Activated naive CD8-positive, alpha-beta T cell treated with anti-CD3 and anti-CD28 coated beads, Interleukin-2, amount 10 ng/mL, durations not matched to agents 7 days and 5 days (primary cell): ENCODE measurements around the gene ARHGEF28. TPM values are rescaled to one million over a fixed set of nuclear protein-coding genes. Genes with fewer than 3 reads are reported as not detected.

Experiments
- ATAC-seq: fragments of 150-1000 bp; cut with Tn5 transposase; one replicate; pipeline ENCODE4 v1.10.0; 2021; ENCODE audit warnings: low read depth, moderate library complexity
- POLR2A ChIA-PET: fragments of 350-600 bp; sonication (Branson Sonifier 250); formaldehyde crosslinking; loops from one replicate; lab custom pipeline; 2021; ENCODE audit warnings: antibody characterized with exemption; lab: Charles Lee
- DNase-seq: peaks from one replicate; pipeline ENCODE4 v3.0.0; 2021
- H3K27ac Mint-ChIP-seq: one replicate; pipeline ENCODE4 v1.8.0; 2022; ENCODE audit warnings: mild to moderate bottlenecking, mixed read lengths
- H3K27me3 Mint-ChIP-seq: one replicate; pipeline ENCODE4 v1.8.0; 2022; ENCODE audit warnings: mild to moderate bottlenecking, moderate library complexity, mixed read lengths
- H3K36me3 Mint-ChIP-seq: one replicate; pipeline ENCODE4 v1.8.0; 2021; ENCODE audit warnings: mild to moderate bottlenecking, mixed read lengths
- H3K4me1 Mint-ChIP-seq: one replicate; pipeline ENCODE4 v1.8.0; 2021; ENCODE audit warnings: mixed read lengths
- H3K4me3 Mint-ChIP-seq: one replicate; pipeline ENCODE4 v1.8.0; 2022; ENCODE audit warnings: mild to moderate bottlenecking, moderate library complexity, mixed read lengths
- H3K9me3 Mint-ChIP-seq: one replicate; pipeline ENCODE4 v1.8.0; 2021; ENCODE audit warnings: mixed read lengths
- total RNA-seq, 2 experiments: library from RNA; stranded (reverse); gene quantifications; one replicate each; pipeline ENCODE4 v1.2.3, GENCODE V29; 2021

Gene ARHGEF28
- total RNA-seq, 2 experiments from 2014 or later: 0.14 TPM; not detected in 1

DNA sequence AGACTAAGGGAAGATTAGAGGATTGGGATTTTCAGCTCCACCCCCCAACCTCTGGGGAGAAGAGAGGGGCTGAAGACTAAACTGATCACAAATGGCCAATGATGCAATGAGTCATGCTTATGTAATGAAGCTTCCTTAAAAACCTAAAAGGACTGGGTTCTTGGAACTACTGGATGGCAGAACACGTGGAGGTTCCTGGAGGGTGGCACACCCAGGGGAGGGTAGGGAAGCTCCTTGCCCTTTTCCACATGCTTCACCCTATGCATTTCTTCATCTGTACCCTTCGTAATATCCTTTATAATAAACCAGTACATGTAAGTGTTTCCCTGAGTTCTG lies 48.6 kb downstream of the ARHGEF28 start:
- POLR2A ChIA-PET: no interaction called here
- H3K27ac Mint-ChIP-seq: no peak overlapping the region
- DNase-seq (no peak), ATAC-seq (no peak)
- H3K36me3 Mint-ChIP-seq: no peaks in the 10 kb centered on the region
- peaks cover 19% of the 10 kb centered on the region for H3K27me3 Mint-ChIP-seq
- H3K4me3 Mint-ChIP-seq: no peak overlapping the region
- no peaks in the 10 kb centered on the region for H3K4me1 Mint-ChIP-seq
- no peaks in the 10 kb centered on the region for H3K9me3 Mint-ChIP-seq

DNA sequence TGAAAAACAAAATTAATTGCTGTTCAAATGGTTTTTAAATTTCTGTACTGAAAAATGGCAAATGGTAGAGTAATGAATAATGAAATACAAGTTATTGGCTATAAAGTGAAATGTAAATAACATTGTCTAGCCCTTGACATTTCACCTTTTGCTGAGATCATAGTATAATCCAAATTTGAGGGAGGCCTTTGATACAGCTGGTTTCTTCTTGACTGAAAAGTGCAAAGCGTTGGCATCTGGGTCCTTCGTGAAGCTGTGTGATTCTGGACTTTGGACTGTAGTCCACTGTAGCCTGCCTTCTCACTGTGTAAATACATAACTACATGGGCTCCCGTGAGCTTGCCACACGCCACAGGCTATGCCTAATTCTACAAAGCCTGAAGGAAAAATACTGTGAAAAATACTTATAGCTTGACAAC lies 52.3 kb downstream of the ARHGEF28 start:
- ATAC-seq: no peak
- no peaks in the 10 kb centered on the region for H3K36me3 Mint-ChIP-seq
- POLR2A ChIA-PET: no interaction called here
- no peak for DNase-seq
- H3K4me3 Mint-ChIP-seq: no peak overlapping the region
- no peak overlapping the region for H3K27ac Mint-ChIP-seq
- peaks cover 9% of the 10 kb centered on the region for H3K27me3 Mint-ChIP-seq
- no peaks in the 10 kb centered on the region for H3K4me1 Mint-ChIP-seq
- no peaks in the 10 kb centered on the region for H3K9me3 Mint-ChIP-seq

DNA sequence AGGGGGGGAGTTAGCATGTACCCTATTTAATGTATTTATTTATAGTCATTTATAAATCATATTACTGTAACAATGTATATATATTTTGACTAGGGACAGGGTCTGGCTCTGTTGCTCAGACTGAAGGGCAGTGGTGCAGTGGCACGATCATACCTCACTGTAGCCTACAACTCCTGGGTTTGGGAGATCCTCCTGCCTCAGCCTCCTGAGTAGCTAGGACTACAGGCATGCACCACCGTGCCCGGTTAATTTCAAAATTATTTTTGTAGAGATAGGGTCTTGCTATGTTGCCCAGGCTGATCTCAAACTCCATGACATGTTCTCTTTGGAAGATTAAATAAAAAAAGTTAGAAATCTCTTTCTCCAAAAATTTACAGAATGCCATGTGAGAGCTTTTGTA lies 52.8 kb downstream of the ARHGEF28 start:
- no peaks in the 10 kb centered on the region for H3K36me3 Mint-ChIP-seq
- POLR2A ChIA-PET: no interaction called here
- H3K4me1 Mint-ChIP-seq: no peaks in the 10 kb centered on the region
- no peak for DNase-seq
- no peak for ATAC-seq
- H3K27ac Mint-ChIP-seq: no peak overlapping the region
- no peak overlapping the region for H3K4me3 Mint-ChIP-seq
- H3K9me3 Mint-ChIP-seq: no peaks in the 10 kb centered on the region
- H3K27me3 Mint-ChIP-seq: peaks cover 9% of the 10 kb centered on the region

DNA sequence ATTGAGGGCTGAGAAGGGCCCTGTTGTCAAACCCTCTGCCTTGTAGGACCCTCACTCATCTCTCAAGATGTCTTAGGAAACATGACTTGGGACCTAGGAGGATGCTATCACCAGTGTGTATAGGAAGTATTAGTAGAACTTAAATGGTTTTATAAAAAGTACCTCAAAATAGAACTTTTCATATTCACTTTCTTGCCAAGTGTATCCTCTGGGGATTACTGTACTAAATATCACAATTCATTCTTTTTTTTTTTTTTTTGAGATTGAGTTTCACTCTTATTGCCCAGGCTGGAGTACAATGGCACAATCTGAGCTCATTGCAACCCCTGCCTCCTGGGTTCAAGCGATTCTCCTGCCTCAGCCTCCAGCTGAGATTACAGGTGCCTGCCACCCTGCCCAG lies 56.2 kb downstream of the ARHGEF28 start:
- no peaks in the 10 kb centered on the region for H3K4me1 Mint-ChIP-seq
- no peak for ATAC-seq
- H3K27ac Mint-ChIP-seq: no peak overlapping the region
- H3K4me3 Mint-ChIP-seq: no peak overlapping the region
- POLR2A ChIA-PET: no interaction called here
- H3K36me3 Mint-ChIP-seq: no peaks in the 10 kb centered on the region
- no peak for DNase-seq
- no peaks in the 10 kb centered on the region for H3K9me3 Mint-ChIP-seq
- peaks cover 9% of the 10 kb centered on the region for H3K27me3 Mint-ChIP-seq

DNA sequence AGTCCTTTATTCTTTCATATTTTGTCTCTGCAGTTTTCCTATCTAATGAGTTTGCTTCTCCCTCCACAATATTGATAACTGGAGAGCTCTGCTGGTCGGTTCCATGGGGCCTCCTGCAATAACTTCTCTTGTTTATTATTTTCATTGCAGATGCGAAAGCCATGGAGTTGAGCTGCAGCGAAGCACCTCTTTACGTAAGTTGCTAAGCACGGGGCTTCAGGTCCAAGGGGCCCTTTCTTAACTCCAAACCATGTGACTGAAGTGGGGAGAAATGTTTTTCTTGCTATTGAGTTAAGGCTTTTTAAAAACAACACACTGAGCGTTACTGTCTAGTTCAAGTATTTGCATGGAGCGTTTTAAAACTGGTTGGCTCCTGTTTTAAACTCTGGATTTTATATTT lies 58.7 kb downstream of the ARHGEF28 start:
- H3K4me3 Mint-ChIP-seq: no peak overlapping the region
- POLR2A ChIA-PET: no interaction called here
- no peak for DNase-seq
- no peak overlapping the region for H3K27ac Mint-ChIP-seq
- no peak for ATAC-seq
- peaks cover 4% of the 10 kb centered on the region for H3K27me3 Mint-ChIP-seq
- H3K4me1 Mint-ChIP-seq: no peaks in the 10 kb centered on the region
- no peaks in the 10 kb centered on the region for H3K36me3 Mint-ChIP-seq
- no peaks in the 10 kb centered on the region for H3K9me3 Mint-ChIP-seq

DNA sequence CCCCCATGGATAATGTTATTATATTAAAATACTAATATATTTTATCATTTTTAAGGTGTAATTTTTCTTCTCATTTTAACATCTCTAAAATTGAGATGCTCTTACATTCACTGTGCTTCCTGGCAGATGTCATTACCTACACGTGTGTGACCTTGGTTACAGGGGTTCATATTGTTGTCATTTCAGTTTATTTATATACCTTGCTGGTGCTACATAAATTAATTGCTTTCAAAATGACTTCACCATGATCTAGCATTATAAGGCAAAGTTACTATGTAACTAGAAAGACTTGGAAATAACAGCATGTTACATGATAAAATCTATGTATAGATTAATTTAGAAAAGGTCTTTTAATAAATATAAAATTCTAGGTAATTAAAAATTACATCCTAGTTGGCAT lies 60.9 kb downstream of the ARHGEF28 start:
- ATAC-seq (no peak), DNase-seq (no peak)
- no peak overlapping the region for H3K4me3 Mint-ChIP-seq
- H3K27me3 Mint-ChIP-seq: peaks cover 13% of the 10 kb centered on the region
- POLR2A ChIA-PET: no interaction called here
- no peaks in the 10 kb centered on the region for H3K4me1 Mint-ChIP-seq
- H3K9me3 Mint-ChIP-seq: no peaks in the 10 kb centered on the region
- no peaks in the 10 kb centered on the region for H3K36me3 Mint-ChIP-seq
- H3K27ac Mint-ChIP-seq: no peak overlapping the region

DNA sequence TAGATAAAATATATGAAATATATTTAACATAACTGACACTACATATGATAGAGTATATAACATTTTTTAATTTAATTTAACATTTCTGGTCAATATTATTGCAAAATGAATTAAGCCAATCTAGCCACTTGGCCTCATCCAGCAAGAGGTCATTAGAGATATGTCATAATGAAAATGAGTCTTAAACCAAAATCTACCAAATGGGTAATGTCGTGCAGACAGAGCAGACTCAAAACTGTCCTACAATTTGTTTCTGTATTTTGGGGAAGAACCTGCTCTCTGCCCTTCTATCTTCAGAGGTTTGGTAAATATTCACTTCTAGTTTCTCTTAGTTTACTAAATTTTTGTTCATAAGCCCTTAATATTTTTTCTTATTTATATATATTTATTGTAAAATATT lies 61.4 kb downstream of the ARHGEF28 start:
- Mint-ChIP-seq H3K36me3 (no peaks in the 10 kb centered on the region), H3K4me3 (no peak overlapping the region), H3K27ac (no peak overlapping the region), H3K27me3 (peaks cover 15% of the 10 kb centered on the region), H3K9me3 (no peaks in the 10 kb centered on the region), H3K4me1 (no peaks in the 10 kb centered on the region)
- DNase-seq (no peak), ATAC-seq (no peak)
- POLR2A ChIA-PET: no interaction called here

DNA sequence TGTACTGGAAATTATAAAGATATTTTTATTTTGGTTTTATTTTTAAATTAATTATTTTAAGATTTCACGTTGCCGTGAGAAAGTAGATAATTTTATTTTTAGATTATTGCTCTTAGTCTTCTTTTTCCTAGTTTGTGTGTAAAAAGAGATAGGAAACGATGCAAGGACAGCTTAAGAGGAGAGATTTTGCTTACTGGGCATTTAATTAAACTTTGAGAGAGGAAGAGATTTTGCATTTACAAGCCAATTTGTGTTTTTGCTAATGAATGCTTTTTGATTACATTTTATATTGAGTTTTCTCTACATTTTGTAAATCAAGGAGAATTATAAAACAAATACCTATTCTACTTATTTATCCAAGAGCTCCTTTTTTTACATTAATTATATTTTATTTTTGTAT lies 64.0 kb downstream of the ARHGEF28 start:
- no peak for DNase-seq
- Mint-ChIP-seq H3K4me3 (no peak overlapping the region), H3K4me1 (peaks cover 16% of the 10 kb centered on the region), H3K27me3 (peaks cover 17% of the 10 kb centered on the region), H3K36me3 (no peaks in the 10 kb centered on the region), H3K9me3 (no peaks in the 10 kb centered on the region), H3K27ac (no peak overlapping the region)
- no peak for ATAC-seq
- POLR2A ChIA-PET: interaction anchor here (0.7 kb wide), 1 partner anchor 125 kb away, joined by 3 read pairs; no protein-coding TSS in a partner anchor

DNA sequence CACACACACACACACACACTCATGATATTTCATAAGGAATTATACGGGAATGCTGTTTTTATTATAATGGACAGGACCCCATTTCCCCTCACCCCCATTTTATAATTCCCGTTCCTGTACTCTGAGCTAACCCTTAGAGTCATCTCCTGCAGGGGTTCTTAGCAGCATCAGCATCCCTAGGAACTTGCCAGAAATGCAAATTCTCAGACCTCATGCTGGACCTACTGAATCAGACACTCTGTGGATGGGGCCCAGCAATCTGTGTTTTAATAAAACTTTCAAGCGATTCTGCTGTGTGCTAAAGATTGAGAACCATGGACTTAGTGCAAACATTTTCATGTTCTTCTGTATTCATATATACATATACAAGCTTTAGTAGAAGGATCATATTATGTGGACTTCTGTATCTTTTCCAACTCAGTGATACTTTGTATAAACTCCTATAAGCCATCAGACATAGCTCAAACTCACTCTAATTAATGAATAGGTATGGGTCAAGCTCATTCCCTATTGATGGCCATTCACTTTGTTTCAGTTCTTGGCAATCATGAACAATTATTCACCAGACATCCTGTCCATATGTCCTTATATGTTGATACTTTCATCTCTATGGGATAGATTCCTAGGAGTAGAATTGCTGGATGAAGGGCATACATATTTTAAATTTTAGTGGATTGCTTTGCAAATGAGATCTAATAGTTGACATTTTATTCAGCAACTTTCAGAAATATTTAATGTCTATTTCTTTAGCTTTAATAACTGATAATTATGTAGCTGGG lies 65.5 kb downstream of the ARHGEF28 start:
- no peaks in the 10 kb centered on the region for H3K9me3 Mint-ChIP-seq
- no peak for ATAC-seq
- no peak overlapping the region for H3K4me3 Mint-ChIP-seq
- no peak for DNase-seq
- H3K4me1 Mint-ChIP-seq: peaks cover 16% of the 10 kb centered on the region
- H3K27me3 Mint-ChIP-seq: peaks cover 19% of the 10 kb centered on the region
- H3K36me3 Mint-ChIP-seq: no peaks in the 10 kb centered on the region
- POLR2A ChIA-PET: no interaction called here
- H3K27ac Mint-ChIP-seq: no peak overlapping the region

DNA sequence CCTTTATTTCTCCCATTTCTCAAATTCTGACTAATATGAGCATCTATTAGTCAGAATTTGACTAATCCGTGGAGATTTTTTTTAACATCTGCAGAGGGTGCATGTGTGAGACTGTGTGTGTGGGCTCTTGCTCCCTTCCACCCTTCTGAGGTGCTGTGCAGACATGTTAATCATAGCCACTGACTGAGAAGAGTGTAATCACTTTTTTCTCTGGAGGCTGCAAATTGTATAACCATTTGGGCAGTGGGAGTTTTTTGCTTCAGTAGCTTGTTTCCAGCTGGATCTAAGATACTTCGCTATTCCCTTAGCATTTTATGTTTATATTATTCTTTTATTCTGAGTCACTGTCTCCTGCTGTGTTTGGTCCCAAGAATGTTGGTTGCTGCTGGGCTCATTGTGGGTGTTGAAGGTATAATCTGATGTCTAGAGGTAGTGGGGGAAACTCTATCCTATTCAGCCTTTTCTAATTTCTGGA lies 66.2 kb downstream of the ARHGEF28 start:
- H3K36me3 Mint-ChIP-seq: no peaks in the 10 kb centered on the region
- DNase-seq (no peak), ATAC-seq (no peak)
- H3K9me3 Mint-ChIP-seq: no peaks in the 10 kb centered on the region
- H3K27ac Mint-ChIP-seq: no peak overlapping the region
- H3K4me3 Mint-ChIP-seq: no peak overlapping the region
- POLR2A ChIA-PET: no interaction called here
- peaks cover 16% of the 10 kb centered on the region for H3K4me1 Mint-ChIP-seq
- H3K27me3 Mint-ChIP-seq: peaks cover 20% of the 10 kb centered on the region

DNA sequence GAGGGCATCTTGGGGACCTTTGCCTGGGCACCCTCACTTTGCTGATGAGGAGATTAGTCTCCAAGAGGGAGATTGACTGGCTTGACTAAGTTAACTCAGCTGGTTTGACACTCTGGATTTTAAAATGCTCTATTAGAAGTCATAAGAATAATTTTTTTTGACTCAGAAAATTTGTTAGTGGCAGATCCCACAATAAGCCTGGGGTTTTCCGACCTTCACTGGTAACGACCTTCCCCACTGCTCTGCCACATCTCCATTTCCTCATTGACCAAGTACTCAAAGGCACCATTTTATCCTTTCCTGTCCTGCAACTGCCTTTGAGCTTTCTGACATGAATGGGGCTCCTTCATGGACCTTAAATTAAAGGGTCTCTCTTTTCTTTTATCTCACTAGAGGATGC lies 67.0 kb downstream of the ARHGEF28 start:
- no peak for DNase-seq
- POLR2A ChIA-PET: no interaction called here
- Mint-ChIP-seq H3K36me3 (no peaks in the 10 kb centered on the region), H3K27ac (no peak overlapping the region), H3K4me3 (no peak overlapping the region), H3K27me3 (peaks cover 25% of the 10 kb centered on the region), H3K9me3 (no peaks in the 10 kb centered on the region), H3K4me1 (peaks cover 16% of the 10 kb centered on the region)
- no peak for ATAC-seq

DNA sequence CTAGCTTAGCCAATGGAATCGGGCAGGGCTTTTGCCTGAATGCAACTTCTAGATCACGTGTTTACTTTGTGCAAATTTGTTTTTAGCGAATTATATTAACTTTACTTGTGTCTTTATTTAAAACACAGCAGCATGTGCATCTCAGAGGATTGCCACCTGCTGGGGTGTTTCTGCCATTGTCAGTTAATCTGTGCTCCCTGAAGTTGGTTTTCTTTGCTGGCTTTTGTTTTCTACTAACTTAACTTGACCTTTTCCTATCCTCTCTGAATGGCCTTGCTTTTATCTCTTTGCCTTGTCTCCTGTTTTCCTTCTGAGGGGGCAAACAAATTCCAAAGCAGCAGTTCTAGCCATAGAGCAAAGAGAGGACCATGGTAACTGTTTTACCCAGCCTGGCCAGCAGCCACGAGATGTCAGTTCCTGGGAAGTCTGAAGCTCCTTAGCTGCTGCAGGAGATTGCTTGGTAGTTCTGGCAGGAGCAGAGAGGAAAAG lies 67.6 kb downstream of the ARHGEF28 start:
- Mint-ChIP-seq H3K36me3 (no peaks in the 10 kb centered on the region), H3K9me3 (no peaks in the 10 kb centered on the region), H3K4me3 (no peak overlapping the region), H3K27me3 (peaks cover 25% of the 10 kb centered on the region), H3K4me1 (peaks cover 16% of the 10 kb centered on the region), H3K27ac (no peak overlapping the region)
- DNase-seq: no peak
- no peak for ATAC-seq
- POLR2A ChIA-PET: no interaction called here

DNA sequence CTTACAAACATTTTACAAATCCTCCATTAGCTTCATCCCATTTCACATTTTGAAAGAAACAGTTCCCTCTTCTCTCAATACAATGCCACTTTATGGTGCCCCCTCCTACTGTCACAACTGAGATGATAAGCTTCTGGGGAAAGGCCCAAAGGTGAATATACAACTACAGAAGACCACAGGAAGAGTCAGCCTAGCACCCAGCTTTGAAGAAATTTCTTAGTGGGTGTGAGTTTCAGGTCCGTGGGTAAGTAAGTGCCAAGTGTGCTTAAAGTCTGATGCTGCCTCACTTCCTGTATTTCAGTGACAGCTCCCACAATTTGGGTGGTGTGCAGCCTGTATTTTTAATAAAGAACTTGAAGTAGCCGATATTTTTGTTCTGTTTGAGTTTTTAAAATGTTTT lies 68.1 kb downstream of the ARHGEF28 start:
- Mint-ChIP-seq H3K36me3 (no peaks in the 10 kb centered on the region), H3K9me3 (no peaks in the 10 kb centered on the region), H3K4me1 (peaks cover 16% of the 10 kb centered on the region), H3K27me3 (peaks cover 27% of the 10 kb centered on the region), H3K27ac (no peak overlapping the region), H3K4me3 (no peak overlapping the region)
- DNase-seq (no peak), ATAC-seq (peak; percentile 66)
- POLR2A ChIA-PET: no interaction called here

DNA sequence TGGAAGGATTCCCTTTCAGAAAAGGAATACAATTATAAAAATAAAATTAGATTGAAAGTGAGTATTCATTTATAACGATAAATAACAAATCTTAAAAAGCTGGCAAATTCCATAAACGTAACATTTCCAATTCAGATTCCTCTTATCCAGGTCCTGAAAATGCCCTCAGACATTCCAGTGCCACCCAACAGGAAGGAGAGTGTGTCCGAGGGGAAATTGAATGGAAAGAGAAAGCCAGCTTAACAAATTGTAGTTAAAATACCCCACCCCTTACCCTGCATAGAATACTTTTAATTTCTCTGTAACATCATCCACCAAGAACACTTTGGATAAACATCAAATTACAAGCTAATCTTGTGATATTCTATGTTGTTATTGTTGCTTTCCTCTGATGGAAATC lies 72.0 kb downstream of the ARHGEF28 start:
- H3K36me3 Mint-ChIP-seq: no peaks in the 10 kb centered on the region
- H3K4me3 Mint-ChIP-seq: no peak overlapping the region
- POLR2A ChIA-PET: no interaction called here
- peaks cover 16% of the 10 kb centered on the region for H3K4me1 Mint-ChIP-seq
- no peak for ATAC-seq
- DNase-seq: no peak
- H3K27ac Mint-ChIP-seq: no peak overlapping the region
- H3K27me3 Mint-ChIP-seq: peaks cover 24% of the 10 kb centered on the region
- H3K9me3 Mint-ChIP-seq: no peaks in the 10 kb centered on the region
